LHCN-M2 (cell line): ENCODE data around the gene CD82. TPM values are rescaled to one million over a fixed set of nuclear protein-coding genes. Genes with fewer than 3 reads are reported as not detected.
"Not testable (repeated sequence)": the region's sequence is repeated elsewhere in the genome, so short reads cannot be mapped to it uniquely, and the experiment has no call there.

Source experiments
- DNase-seq: peaks from one replicate; pipeline ENCODE4 v3.0.0-alpha.2; 2012; ENCODE audit warnings: low read depth
- total RNA-seq: library from RNA; depleted of rRNA; stranded (reverse); fragments of >200 nt; gene quantifications from 2 replicates; pipeline ENCODE4 v1.2.3, GENCODE V29; 2014

Gene CD82
- total RNA-seq, 1 experiment from 2014 or later, result 372 TPM

DNA sequence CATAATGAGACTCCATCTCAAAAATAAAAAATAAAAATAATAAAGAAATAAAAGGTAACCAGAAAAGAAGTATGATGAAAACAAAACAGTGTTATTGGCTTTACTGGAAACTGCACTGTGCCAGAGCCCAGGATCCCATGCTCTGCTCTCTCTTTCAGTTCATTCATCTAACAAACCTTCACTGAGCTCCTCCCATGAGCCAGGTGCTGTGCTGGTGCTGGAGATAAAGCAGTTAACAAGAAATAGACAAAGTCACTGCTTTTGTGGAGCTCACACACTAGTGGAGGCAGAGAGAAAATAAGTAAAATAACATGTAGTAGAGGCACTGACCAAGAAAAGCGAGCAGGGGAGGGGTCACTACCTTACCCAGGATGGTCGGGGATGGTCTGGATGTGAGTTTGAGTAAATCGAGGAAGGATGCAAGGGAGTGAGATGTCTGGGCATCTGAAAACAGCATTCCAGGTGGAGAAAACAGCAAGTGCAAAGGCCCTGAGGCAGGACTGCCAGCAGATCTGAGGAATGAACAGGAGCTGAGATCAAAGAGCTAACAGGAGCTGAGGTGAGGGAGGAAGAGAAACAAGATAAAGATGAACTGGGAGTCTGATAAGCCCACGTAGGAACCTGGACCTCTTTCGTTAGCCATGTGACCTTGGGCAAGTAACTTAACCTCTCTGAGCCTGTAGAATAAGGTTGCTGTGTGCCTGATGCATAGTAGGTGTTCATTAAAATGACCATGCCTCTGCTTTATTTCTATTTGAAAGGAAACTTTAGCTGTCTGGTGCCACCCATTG, 31.3 kb upstream of the CD82 start:
- DNase-seq, result no peak

DNA sequence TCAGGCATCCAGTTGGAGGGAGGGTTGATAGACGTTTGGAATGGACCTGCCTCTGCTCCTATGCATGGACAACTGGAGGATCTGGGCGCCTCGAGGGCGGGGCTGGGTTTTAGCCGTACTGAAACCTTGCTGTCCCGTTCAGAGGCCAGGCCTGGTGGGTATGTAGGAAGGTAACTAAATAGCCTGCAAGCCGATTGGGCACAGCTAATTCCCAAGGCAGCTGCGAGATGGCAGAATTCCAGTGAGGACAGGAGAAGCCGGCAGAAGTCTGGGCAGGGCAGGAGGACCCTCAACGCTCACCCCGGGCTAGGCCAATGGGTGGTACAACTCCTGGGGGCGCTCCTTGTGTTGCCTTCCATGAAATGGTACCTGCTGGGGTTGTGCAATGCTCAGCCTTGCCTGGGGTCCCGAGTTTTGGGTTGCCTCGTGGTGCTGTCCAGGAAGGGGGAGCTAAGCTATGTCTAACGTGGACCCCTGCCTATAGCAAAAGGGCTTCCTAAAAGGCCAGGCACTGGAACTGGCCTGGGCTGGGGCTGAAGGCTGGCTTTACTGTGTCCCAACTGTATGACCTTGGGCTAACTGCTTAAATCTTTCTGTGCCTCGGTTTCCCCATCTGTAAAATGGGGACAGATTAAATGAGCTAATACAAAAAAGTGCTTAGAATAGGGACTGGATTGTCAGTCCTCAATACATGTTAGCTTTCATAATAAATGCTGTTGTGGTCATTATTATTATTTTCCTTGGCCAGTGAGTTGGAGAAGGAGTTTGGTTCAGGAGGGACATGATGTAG, 30.1 kb upstream of the CD82 start:
- no peak for DNase-seq

DNA sequence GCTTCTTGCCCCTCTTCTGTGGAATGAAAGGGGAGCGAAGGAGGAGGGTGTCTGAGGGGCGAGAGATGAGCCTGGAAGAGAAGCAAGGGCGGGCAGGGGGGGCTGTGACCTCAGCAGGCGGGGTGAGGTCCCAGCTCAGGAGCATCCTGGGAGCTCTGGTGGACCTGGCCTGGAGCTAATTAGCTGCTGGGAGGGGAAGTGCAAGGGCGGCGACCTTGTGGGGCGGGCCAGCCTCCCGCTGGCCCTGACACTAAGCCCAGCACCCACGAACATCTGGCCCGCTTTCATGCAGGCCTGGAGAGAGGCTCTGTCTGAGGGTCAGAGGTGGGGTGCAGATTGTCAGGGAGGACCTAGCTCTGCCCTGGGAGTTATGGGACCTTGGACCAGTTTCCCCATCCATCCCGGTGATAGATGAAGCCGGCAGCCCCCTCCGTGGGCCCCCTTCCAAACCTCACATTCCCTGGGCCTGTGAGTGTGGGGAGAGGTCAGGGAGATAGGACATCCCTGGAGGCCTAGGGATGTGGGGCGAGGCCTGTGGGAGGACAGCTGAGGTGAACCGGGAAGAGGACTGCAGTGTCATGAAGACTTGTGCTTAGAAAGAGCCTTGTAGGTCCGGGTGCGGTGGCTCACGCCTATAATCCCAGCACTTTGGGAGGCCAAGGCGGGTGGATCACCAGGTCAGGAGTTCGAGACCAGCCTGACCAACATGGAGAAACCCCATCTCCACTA, 28.5 kb upstream of the CD82 start:
- no peak for DNase-seq

DNA sequence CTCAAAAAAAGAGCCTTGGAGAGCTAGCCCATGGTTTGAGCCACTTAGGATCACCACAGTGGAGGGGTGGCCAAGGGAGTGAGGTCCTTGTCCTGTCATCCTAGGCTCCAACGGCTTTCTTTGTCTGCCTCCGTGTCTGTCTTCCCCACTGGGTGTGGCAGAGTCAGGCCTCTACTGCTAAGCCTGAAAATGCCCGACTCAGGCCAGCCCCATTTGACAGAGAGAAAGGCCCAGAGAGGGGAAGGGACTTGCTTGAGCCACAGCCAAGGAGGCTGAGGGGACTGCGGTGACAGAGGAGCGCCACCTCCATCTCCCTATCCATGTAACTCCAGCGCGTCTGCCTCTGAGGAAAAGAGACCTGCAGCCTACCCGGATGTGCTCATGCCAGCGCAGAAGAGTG, 27.8 kb upstream of the CD82 start:
- DNase-seq, result no peak

DNA sequence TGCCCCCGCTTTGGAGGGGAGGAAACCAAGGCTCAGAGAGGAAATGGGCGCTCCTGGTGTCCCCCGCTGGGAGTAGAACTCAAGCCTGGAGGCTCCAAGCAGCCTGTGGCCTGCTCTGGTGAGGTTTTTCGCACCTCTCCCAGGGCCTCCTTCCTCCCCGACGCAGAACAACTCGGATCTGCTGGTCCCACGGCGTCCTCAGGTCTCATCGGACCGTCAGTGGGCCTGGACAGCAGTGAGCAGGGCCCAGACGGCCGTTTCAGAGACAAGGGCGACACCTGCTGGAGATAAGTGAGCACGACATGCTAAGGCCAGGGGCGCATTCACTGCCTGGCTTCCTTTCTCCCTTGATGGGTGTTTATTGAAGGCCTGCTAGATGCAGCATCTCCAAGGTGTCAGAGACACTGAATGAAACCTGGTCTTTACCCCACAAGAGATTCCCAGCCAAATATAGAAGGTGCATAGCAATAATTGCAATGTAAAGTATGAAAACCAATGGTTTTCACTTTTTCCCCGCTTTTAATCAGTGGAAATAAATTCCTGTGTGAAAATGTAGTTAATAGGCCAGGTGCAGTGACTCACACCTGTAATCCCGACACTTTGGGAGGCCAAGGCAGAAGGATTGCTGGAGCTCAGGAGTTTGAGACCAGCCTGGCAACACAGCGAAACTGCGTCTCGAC, 26.9 kb upstream of the CD82 start:
- peak; percentile 49 for DNase-seq

DNA sequence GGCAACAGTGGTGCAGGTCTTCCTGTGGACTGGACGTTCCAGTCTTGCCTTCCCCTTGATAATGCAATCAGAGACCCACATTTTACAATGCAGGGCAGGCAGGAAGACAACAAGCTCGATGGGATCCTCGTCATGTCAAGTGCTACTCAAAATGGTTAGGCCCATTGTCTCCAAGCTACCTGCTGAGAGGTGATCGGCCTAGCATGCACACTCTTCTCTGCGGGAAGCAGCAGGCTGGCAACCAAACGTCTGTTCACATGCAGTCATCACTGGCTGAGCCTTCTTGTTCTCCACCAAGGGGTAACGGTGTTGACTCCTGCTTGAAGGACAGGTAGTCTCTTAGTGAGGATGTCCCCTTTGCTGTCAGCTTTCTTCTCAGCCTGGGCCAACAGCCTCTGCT, 25.5 kb upstream of the CD82 start:
- no peak for DNase-seq

DNA sequence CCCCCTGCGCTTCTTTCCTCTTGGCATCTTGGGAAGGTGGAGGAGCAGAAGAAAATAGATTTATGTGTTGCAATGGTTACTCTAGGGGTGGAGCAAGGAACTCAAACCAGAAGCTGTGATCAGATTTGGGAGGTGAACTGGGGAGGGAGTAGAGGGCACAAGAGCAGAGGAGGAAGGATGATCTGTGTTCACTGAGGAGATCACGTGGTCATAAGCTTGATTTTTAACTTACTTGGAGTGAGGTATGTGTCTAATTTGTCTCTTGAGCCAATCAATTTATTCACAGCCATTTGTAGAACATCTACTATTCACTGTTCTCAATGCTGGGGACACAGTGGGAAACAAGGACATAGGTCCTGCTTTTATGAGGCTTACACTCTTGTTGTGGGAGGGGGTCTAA, 24.8 kb upstream of the CD82 start:
- no peak for DNase-seq

DNA sequence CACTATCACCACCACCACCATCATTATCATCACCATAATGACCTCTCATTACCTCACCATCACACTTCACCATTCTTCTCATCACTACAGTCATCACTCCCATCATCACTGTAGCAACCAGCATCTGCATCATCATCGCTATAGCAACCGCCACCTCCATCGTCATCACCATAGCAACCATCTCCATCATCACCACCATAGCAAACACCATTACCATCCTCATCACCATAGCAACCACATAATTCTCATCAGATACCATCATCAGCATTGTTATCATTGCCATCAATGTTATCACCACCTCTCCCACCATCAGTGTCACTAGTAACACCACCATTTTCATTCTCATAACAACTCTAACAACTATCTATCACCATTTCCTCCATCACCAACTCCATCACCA, 23.1 kb upstream of the CD82 start:
- no peak for DNase-seq

DNA sequence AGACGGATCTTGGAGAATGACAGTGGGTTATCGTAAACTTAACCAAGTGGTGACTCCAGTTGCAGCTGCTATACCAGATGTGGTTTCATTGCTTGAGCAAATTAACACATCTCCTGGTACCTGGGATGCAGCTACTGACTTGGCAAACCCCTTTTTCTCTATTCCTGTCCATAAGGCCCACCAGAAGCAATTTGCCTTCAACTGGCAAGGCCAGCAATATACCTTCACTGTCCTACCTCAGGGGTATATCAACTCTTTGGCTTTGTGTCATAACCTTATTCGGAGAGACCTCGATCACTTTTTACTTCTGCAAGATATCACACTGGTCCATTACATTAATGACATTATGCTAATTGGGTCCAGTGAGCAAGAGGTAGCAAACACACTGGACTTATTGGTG, 18.5 kb upstream of the CD82 start:
- DNase-seq, result not testable (repeated sequence)

DNA sequence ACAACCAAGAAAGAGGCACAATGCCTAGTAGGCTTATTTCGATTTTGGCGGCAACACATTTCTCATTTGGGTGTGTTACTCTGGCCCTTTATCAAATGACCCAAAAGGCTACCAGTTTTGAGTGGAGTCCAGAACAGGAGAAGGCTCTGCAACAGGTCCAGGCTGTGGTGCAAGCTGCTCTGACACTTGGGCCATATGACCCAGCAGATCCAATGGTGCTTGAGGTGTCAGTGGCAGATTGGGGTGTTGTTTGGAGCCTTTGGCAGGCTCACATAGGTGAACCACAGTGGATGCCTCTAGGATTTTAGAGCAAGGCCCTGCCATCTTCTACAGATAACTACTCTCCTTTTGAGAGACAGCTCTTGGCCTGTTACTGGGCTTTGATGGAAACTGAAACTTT, 17.9 kb upstream of the CD82 start:
- not testable (repeated sequence) for DNase-seq

DNA sequence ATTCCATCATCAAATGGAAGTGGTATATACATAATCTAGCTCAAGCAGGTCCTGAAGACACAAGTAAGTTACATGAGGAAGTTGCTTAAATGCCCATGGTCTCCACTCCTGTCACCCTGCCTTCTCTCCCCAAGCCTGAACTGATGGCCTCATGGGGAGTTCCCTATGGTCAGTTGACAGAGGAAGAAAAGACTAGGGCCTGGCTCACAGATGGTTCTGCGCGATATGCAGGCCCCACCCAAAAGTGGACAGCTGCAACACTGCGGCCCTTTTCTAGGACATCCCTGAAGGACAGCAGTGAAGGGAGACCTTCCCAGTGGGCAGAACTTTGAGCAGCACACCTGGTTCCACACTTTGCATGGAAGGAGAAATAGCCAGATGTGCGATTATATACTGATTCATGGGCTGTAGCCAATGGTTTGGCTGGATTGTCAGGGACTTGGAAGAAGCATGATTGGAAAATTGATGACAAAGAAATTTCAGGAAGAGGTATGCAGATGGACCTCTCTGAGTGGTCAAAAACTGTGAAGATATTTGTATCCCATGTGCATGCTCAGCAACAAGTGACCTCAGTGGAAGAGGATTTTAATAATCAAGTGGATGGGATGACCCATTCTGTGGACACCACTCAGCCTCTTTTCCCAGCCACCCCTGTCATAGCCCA, 17.3 kb upstream of the CD82 start:
- no peak for DNase-seq

DNA sequence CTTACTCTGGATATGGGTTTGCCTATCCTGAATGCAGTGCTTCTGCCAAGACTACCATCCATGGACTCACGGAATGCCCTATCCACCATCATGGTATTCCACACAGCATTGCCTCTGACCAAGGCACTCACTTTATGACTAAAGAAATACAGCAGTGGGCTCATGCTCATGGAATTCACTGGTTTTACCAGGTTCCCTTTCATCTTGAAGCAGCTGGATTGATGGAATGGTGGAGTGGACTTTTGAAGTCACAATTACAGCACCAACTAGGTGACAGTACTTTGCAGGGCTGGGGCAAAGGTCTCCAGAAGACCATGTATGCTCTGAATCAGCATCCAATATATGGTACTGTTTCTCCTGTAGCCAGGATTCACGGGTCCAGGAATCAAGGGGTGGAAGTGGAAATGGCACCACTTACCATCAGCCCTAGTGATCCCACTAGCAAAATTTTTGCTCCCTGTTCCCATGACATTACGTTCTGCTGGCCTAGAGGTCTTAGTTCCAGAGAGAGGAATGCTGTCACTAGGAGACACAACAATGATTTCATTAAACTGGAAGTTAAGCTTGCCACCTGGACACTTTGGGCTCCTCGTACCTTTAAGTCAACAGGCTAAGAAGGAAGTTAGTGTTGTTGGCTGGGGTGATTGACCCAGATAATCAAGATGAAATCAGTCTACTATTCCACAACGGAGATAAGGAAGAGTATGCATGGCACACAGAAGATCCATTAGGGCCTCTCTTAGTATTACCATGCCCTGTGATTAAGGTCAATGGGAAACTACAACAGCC, 16.3 kb upstream of the CD82 start:
- DNase-seq, result not testable (repeated sequence)

DNA sequence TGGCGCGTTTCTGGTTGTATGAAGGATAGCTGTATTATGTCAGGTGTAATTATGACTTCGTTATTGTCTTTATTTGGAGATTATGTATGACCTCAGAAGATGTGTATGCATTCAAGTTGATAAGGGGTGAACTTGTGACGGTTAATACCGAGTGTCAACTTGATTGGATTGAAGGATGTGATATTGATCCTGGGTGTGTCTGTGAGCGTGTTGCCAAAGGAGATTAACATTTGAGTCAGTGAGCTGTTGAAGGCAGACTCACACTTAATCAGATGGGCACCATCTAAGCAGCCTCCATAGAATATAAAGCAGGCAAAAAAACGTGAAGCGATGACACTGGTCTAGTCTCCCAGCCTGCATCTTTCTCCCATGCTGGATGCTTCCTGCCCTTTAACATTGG, 15.3 kb upstream of the CD82 start:
- no peak for DNase-seq

DNA sequence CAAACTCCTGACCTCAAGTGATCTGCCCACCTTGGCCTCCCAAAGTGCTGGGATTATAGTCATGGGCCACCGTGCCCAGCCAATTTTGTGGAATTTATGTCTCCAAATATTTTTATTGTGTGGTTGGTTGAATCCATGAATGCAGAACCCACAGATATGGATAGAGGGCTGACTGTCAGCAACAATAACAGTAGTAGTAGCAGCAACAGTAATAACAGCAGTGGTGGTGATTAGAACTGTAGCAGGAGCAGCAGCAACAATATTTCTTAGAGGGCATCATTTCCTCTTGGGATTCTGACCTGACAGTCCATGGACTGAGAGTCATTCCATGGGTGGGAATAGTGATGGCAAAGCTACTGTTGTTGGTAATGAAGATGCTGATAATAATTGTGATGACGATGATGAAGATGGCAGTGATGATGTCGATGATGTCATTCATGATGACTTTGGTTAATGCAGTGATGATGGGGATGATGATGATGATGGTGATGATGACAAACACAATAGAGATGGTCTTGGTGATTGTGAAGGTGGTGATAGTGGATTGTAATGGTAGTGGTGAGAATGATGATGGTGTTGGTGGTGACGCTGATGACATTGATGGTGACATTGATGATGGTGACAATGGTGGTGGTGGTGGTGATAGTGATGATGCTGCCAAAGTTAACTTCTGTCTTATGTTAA, 13.9 kb upstream of the CD82 start:
- no peak for DNase-seq

DNA sequence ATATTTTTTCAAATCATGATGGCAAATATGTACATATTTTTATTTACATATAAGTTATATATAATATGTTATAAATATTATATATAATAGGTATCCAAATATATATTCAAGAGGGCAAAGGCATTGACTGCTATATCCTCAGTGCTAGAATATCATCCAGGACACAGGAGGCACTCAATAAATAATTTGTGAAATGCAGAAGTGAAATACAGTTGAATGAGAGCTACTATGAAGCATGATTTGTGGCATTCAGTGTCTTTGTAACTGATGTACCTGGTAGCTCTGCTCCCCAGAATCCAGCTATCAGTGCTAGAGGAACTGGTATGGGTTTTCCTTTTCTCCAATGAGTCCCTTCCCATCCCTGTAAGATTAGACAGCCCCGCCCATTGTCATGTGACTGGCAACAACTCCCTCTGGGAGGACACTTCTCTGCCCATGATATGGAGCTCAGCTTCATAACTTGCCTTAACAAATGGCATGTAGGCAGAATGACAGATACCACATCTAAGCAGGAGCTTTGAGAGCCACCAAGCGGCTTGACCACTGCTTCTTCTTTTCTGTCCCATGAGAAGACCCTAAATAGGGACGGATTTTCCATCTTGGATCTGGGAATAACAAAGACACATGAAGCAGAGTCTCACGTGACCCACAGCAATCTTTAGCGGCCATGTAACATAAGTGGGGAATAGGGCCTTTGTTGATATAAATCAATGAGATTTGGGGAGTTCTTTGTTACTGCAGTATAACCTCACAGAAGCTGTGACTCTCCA, 10.2 kb upstream of the CD82 start:
- no peak for DNase-seq

DNA sequence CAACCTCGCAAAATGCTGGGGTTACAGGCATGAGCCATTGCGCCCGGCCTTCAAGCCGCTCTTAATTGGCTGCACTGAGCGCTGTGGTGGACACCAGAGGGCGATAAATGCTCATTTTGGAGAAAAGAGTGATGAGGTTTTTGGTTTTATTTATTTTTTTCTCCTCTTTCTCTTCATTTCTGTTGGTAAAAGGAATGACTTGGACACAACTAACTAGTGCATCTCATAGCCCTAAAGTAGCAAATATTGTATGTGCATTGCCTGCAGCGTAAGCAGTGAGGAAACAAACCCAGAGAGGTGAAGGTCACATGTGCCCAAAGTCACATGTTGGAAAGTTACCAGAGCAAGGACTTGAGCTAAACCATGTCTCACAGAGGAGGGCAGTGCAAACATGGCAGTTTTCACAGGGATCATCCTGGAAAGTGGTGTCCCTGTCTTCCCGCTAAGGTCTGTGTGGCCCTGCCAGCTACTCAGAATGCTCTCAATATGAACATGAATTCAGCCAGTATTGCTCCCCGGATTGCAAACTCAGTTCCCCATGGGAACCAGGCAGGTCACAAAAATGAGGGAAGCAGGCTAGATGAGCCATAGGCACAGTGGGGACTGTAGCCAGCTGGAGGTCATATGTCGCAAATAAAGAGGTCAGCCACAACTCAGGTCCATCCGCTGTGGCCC, 8.6 kb upstream of the CD82 start:
- peak; percentile 69 for DNase-seq

DNA sequence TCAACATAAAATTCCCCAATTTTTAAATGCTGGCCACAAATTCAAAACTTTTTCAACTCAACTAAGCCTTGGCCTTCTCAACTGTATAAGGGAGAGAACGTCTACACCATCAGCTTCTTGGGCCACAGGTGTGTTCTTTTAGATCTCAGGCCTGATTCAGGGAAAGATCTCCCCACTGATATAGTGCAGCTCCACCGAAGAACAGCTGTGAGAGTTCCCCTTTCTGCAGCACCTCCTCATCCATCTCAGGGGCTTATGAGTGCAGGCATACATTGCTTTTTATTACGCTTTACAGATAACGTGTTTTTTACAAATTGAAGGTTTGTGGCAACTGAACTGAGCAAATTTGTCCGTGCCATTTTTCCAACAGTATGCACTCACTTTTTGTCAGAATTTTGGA, 8.0 kb upstream of the CD82 start:
- no peak for DNase-seq

DNA sequence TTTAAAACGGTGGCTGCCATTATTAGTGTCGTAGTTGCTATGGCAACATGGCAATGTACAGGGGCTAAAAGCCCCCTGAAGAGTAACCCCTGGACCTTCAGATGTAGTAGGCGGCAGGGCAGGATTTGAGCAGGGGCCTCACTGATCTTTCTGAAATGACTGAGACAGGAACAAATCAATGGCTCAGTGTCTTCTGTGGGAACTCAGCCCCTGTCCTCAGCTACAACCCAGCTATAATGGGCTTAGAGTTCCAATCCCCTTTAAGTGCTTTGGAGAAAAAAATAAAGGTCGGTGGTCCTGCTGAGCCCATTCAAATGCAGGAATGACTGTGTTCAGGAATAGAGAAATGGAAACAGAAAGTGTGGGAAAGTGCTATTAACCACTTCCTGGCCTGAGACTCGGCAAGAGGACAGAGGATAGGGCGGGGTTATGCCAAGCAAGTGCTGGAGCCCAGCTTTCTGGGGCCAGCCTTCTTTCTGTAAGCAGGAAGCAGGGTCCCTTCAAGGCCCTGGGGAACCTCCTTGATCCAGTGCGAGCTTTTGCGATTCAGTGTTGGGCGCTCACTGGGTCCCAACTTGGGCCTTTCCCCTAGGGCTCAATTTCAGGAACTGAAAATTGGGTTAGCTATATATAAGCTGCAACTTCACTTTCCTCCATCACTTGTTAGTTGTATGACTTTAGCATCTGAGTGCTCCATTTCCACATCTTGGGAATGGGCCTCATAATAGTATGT, 6.1 kb upstream of the CD82 start:
- DNase-seq, result no peak
